HEK293T (cell line): ENCODE data around the gene DCTN5.

Source experiments
- CTCF ChIA-PET: fragments of 350-600 bp; formaldehyde crosslinking; extraction: SDS; loops from one replicate; lab custom pipeline; 2021; ENCODE audit warnings: antibody characterized with exemption, inconsistent platforms; lab: Yijun Ruan, JAX
- POLR2A ChIA-PET: fragments of 350-600 bp; formaldehyde crosslinking; extraction: SDS; loops from one replicate; lab custom pipeline; 2020; ENCODE audit warnings: antibody characterized with exemption, inconsistent platforms; lab: Yijun Ruan, JAX
- DNase-seq: peaks from one replicate; pipeline ENCODE4 v3.0.0; 2012; ENCODE audit warnings: mixed read lengths; ENCODE audit errors: extremely low spot score
- ARNT ChIP-seq: fragments of 450-650 bp; IDR thresholded peaks from 2 replicates; pipeline ENCODE4 v1.6.1; 2017; ENCODE audit warnings: mild to moderate bottlenecking
- BHLHE40 ChIP-seq: fragments of 450-650 bp; IDR thresholded peaks from 2 replicates; pipeline ENCODE4 v1.6.1; 2016; ENCODE audit warnings: mild to moderate bottlenecking, moderate library complexity, borderline replicate concordance
- CTBP1 ChIP-seq: fragments of 450-650 bp; IDR thresholded peaks from 2 replicates; pipeline ENCODE4 v1.6.1; 2016; ENCODE audit warnings: borderline replicate concordance
- ELF4 ChIP-seq: fragments of 450-650 bp; IDR thresholded peaks from 2 replicates; pipeline ENCODE4 v1.6.1; 2017; ENCODE audit warnings: antibody characterized with exemption
- FOXA1 ChIP-seq: fragments of 450-650 bp; IDR thresholded peaks from 2 replicates; pipeline ENCODE4 v1.6.1; 2016; ENCODE audit warnings: mild to moderate bottlenecking
- FOXK2 ChIP-seq: fragments of 450-650 bp; IDR thresholded peaks from 2 replicates; pipeline ENCODE4 v1.6.1; 2016; ENCODE audit warnings: mild to moderate bottlenecking
- FOXM1 ChIP-seq: fragments of 450-650 bp; IDR thresholded peaks from 2 replicates; pipeline ENCODE4 v1.6.1; 2017; ENCODE audit warnings: mild to moderate bottlenecking, borderline replicate concordance
- HDGF ChIP-seq: fragments of 450-650 bp; IDR thresholded peaks from 2 replicates; pipeline ENCODE4 v1.6.1; 2017; ENCODE audit warnings: antibody characterized with exemption, borderline replicate concordance
- L3MBTL2 ChIP-seq: fragments of 450-650 bp; conservative IDR thresholded peaks from 2 replicates; pipeline ENCODE4 v1.6.1; 2016; ENCODE audit warnings: mild to moderate bottlenecking
- LEF1 ChIP-seq: fragments of 450-650 bp; IDR thresholded peaks from 2 replicates; pipeline ENCODE4 v1.6.1; 2017; ENCODE audit warnings: mild to moderate bottlenecking, borderline replicate concordance
- NFRKB ChIP-seq: fragments of 450-650 bp; IDR thresholded peaks from 2 replicates; pipeline ENCODE4 v1.6.1; 2016; ENCODE audit warnings: mild to moderate bottlenecking, moderate library complexity
- SP1 ChIP-seq: fragments of 450-650 bp; IDR thresholded peaks from 2 replicates; pipeline ENCODE4 v1.6.1; 2017
- SUZ12 ChIP-seq: fragments of 450-650 bp; IDR thresholded peaks from 2 replicates; pipeline ENCODE4 v1.6.1; 2016; ENCODE audit warnings: mild to moderate bottlenecking
- TARDBP ChIP-seq: fragments of 450-650 bp; IDR thresholded peaks from 2 replicates; pipeline ENCODE4 v1.6.1; 2016
- ZNF384 ChIP-seq: fragments of 450-650 bp; IDR thresholded peaks from 2 replicates; pipeline ENCODE4 v1.6.1; 2016
- TF ChIP-seq, protein P1 (sequence below): fragments of 450-650 bp; IDR thresholded peaks from 2 replicates; pipeline ENCODE4 v1.6.1; 2016

DCTN5 gene

DNA sequence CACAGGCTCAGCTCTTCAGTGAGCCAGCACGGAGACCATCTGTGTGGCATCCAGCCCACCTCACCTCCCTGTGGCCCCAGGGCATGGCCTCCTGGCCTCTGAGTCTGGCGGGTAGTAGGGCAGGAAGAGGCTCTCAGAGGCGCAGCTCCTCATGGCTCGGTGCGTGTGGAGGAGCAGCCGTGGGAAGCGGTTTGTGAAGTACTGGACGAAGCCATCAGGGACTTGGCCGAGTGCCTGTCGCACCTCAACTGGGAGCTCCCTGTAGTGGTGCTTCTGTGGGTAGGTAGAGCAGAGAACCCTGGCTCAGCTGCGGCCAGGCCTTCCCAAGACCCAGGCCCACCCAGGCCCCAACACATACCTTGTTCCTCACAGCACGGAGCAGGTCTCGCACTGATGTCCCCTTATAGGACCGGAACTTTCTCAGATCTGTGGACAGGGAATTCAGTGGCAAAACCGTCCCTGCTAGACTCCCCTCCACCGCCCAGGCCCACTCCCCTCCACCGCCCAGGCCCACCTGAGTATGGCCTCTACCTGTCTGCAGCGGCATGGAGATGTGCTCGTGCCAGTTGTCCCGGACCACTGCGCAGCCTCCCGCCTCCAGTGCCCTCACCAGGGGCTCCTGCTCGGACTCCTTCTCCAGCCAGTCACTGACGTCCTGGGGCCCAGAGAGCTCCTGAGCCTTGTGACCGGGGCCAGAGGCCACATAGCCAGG lies 49.7 kb downstream of the DCTN5 start:
- ChIA-PET CTCF (interaction anchor here (0.6 kb wide), 1 partner anchor 162 kb away, joined by 3 read pairs; no protein-coding TSS in a partner anchor), POLR2A (interaction anchor here (0.7 to 1.3 kb wide), 2 partner anchors 11 to 37 kb away, joined by 3 to 8 read pairs; no protein-coding TSS in a partner anchor)
- no peak for TF ChIP-seq ARNT
- TF ChIP-seq SP1 = no peak
- no peak for TF ChIP-seq ZNF384
- no peak for TF ChIP-seq TARDBP
- TF ChIP-seq, protein P1, sequence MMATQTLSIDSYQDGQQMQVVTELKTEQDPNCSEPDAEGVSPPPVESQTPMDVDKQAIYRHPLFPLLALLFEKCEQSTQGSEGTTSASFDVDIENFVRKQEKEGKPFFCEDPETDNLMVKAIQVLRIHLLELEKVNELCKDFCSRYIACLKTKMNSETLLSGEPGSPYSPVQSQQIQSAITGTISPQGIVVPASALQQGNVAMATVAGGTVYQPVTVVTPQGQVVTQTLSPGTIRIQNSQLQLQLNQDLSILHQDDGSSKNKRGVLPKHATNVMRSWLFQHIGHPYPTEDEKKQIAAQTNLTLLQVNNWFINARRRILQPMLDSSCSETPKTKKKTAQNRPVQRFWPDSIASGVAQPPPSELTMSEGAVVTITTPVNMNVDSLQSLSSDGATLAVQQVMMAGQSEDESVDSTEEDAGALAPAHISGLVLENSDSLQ = no peak
- no peak for TF ChIP-seq NFRKB
- TF ChIP-seq CTBP1 = no peak
- no peak for TF ChIP-seq SUZ12
- TF ChIP-seq L3MBTL2 = no peak
- TF ChIP-seq FOXA1 = no peak
- TF ChIP-seq FOXK2 = no peak
- TF ChIP-seq LEF1 = no peak
- TF ChIP-seq FOXM1 = no peak
- TF ChIP-seq ELF4 = no peak
- no peak for TF ChIP-seq HDGF
- DNase-seq = no peak

DNA sequence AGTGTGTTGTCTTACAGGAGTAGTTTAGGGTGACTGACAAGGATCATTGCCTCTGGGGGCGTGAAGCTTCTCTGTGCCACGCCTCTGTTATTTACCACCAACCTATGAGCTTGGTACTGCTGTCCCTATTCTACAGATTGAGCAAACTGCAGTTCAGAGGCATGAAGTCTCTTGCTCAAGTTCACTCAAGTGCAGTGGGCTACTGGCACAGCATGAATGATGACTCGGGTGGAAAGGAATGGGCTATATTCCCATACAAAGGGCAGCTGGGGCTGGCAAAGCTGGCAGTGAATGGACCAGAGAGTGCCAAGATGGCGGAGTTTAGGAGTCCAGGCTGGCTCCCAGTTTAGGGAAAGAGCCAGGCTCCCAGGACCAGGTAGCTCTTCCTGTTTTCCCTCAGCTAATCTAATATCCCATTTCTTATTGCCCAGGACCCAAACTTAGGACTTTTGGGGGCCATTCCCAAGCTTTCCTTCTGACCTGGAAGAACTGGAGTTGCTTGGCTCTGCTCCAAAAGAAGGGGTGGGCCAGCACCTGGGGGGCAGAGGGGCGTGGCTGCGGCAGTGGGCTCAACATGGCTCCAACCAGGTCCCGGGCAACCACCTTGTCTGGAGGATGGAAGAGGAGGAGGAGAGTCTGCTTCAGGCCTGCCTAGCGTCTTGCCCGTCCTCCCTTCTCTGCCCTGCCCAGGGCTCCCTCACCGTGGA lies 50.4 kb downstream of the DCTN5 start:
- TF ChIP-seq ZNF384 (no peak), ARNT (no peak), L3MBTL2 (no peak), FOXM1 (no peak)
- POLR2A ChIA-PET = interaction anchor here (0.7 kb wide), 1 partner anchor 36 kb away, joined by 3 read pairs; no protein-coding TSS in a partner anchor
- DNase-seq = no peak
- CTCF ChIA-PET = no interaction called here

DNA sequence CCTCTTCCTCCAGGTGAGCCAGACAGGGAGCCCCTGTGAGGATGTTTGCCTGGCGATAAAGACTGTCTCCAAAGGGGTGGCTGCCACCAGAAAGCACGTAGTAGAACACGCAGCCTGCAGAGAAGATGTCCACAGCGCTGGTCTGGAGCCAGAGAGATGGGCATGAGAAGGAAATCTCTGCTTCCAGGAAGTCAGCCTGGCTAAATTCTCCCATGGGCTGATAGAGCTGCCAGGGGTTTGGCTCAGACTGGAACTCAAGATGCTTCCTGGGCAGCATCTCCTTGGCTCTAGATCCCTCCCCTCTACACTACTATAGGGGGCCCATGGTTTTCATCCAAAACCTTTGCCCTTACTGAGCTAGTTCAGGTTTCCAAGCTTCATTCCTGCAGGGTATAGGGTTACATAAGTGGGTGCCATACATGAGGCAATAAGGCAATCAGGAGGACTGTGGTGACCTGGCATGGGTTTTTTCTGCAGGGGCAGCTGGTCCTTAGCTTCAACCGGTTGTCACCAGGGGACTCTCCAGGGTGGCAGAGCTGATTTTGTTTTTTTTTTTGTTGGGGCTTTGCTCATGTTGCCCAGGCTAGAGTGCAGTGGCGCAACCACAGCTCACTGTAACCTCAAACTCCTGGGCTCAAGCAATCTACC lies 51.0 kb downstream of the DCTN5 start:
- TF ChIP-seq NFRKB = no peak
- TF ChIP-seq HDGF = no peak
- TF ChIP-seq SP1 = no peak
- no peak for TF ChIP-seq CTBP1
- TF ChIP-seq, protein P1 = no peak
- TF ChIP-seq LEF1 = no peak
- no peak for TF ChIP-seq L3MBTL2
- TF ChIP-seq ZNF384 = no peak
- TF ChIP-seq FOXM1 = no peak
- TF ChIP-seq SUZ12 = no peak
- ChIA-PET CTCF (interaction anchor here (0.6 kb wide), 1 partner anchor 230 kb away, joined by 3 read pairs; no protein-coding TSS in a partner anchor), POLR2A (no interaction called here)
- DNase-seq = no peak

DNA sequence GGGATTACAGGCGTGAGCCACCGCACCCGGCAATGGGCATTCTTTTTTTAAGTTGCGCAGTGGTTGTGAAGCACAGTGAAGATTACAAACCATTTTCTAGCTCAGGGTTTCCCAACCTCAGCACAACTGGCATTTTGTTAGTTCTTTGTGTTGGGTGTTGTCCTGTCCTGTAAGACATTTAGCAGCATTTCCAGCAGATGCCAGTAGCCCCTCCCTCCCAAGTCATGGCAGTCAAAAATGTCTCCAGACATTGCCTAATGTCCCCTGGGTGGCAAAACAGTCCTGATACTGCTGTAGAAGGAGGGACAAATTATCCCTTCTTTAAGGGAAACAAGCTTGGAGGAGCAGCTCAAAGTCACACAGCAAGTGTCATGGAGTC lies 53.0 kb downstream of the DCTN5 start:
- ChIA-PET CTCF (no interaction called here), POLR2A (interaction anchor here (1.2 kb wide), 1 partner anchor 14 kb away, joined by 3 read pairs; no protein-coding TSS in a partner anchor)
- no peak for DNase-seq
- no peak for TF ChIP-seq SUZ12
- TF ChIP-seq ARNT = no peak
- no peak for TF ChIP-seq FOXA1
- TF ChIP-seq FOXM1 = no peak
- TF ChIP-seq L3MBTL2 = no peak
- no peak for TF ChIP-seq ELF4
- TF ChIP-seq BHLHE40 = no peak
- TF ChIP-seq, protein P1 = no peak
- TF ChIP-seq FOXK2 = no peak
- TF ChIP-seq TARDBP = no peak
- TF ChIP-seq ZNF384 = no peak
- TF ChIP-seq CTBP1 = no peak
- TF ChIP-seq LEF1 = no peak
- no peak for TF ChIP-seq HDGF

DNA sequence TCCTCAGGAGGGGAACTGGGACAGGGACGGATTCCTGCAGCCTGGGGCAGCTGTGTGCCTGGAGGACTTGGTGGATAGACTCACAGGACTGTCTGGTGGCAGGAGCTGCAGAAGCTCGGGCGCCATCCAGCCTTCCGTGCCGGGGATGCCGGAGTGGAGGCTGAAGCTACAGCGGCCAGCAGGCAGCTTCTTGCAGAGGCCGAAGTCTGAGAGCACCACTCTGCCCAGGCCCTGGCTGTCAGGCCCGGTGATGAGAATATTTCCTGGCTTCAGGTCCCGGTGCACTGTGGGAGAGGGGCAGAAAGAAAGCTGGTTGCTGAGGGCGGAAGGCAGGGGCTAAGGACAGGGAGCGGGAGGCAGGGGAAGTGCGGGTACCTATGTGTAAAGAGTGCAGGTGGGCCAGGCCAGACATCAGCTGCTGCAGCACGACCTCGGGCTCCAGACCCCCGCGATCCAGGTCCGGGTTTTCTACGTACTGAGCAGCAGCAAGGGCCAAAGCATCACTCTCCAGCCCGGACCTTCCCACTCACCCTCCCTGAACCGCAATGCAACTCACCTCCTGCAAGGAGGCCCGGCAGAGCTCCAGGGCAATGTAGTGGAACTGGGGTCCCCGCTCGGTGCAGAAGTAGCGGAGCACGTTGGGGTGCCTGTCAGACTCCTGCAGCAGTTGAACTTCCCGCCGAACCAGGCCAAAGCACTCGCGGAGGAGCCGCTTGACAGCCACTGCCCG lies 53.5 kb downstream of the DCTN5 start:
- CTCF ChIA-PET = no interaction called here
- POLR2A ChIA-PET = interaction anchor here (1.2 kb wide), 1 partner anchor 15 kb away, joined by 3 read pairs; no protein-coding TSS in a partner anchor

More for the DNA sequence above, 53.5 kb downstream of the DCTN5 start:
- TF ChIP-seq NFRKB (no peak), ARNT (no peak), FOXA1 (no peak), SUZ12 (no peak), HDGF (no peak), CTBP1 (no peak)
- TF ChIP-seq, protein P1 = no peak
- DNase-seq = peak; percentile 34
